Naive thymus-derived CD8-positive, alpha-beta T cell (primary cell): Measurements from ENCODE around the gene ARHGAP22. TPM values are rescaled to one million over a fixed set of nuclear protein-coding genes. Genes with fewer than 3 reads are reported as not detected.

Source experiments
- ATAC-seq, 2 donors: fragments of 150-1000 bp; cut with Tn5 transposase in 1 of 2; sonication (Bioruptor Pico), chemical (Tn5 transposase) in 1 of 2; 1 replicate in 1 of 2; 2 replicates in 1 of 2; pipeline ENCODE4 v1.10.0; 2021; ENCODE audit warnings: mild to moderate bottlenecking in 2 of 2, moderate library complexity in 2 of 2
- POLR2A ChIA-PET: fragments of 350-600 bp; sonication (Branson Sonifier 250); formaldehyde crosslinking; loops from one replicate; lab custom pipeline; 2021; ENCODE audit warnings: antibody characterized with exemption; lab: Charles Lee
- DNase-seq, 10 donors: peaks; one replicate each; pipeline versions ENCODE4 v3.0.0 to v3.0.0-alpha.2; 2020 to 2022
- H3K27ac Mint-ChIP-seq, 10 donors: one replicate each; pipeline ENCODE4 v1.8.0; 2020 to 2022; ENCODE audit warnings: mild to moderate bottlenecking in 10 of 10, mixed read lengths in 10 of 10, moderate library complexity in 4 of 10, inconsistent platforms in 1 of 10
- H3K27me3 Mint-ChIP-seq, 5 donors: one replicate each; pipeline ENCODE4 v1.8.0; 2021 to 2022; ENCODE audit warnings: mixed read lengths in 5 of 5
- H3K36me3 Mint-ChIP-seq, 3 donors: one replicate each; pipeline ENCODE4 v1.8.0; 2020 to 2022; ENCODE audit warnings: mixed read lengths in 3 of 3, mild to moderate bottlenecking in 2 of 3, inconsistent platforms in 1 of 3
- H3K4me1 Mint-ChIP-seq, 4 donors: one replicate each; pipeline ENCODE4 v1.8.0; 2021 to 2022; ENCODE audit warnings: mixed read lengths in 4 of 4
- H3K4me3 Mint-ChIP-seq, 10 donors: one replicate each; pipeline ENCODE4 v1.8.0; 2020 to 2022; ENCODE audit warnings: mild to moderate bottlenecking in 10 of 10, mixed read lengths in 10 of 10, moderate library complexity in 6 of 10, inconsistent platforms in 1 of 10
- H3K9me3 Mint-ChIP-seq, 9 donors: one replicate each; pipeline ENCODE4 v1.8.0; 2020 to 2022; ENCODE audit warnings: mixed read lengths in 9 of 9, mild to moderate bottlenecking in 3 of 9, inconsistent platforms in 1 of 9, moderate library complexity in 1 of 9
- polyA plus RNA-seq, 3 donors: library from polyadenylated mRNA; unstranded; fragments of 300-500 nt; fragmentation: Illumina TruSeq; gene quantifications; one replicate each; pipeline ENCODE4 v1.2.3, GENCODE V29; 2021
- total RNA-seq, 8 experiments: library from RNA in 2 of 8; stranded (reverse) in 2 of 8; gene quantifications; one replicate each; pipeline ENCODE4 v1.2.3 and lab custom pipeline; 2021 to 2026

ARHGAP22 gene
- total and polyA plus RNA-seq, 5 experiments from 2014 or later: 0.88 TPM; not detected in 4

DNA sequence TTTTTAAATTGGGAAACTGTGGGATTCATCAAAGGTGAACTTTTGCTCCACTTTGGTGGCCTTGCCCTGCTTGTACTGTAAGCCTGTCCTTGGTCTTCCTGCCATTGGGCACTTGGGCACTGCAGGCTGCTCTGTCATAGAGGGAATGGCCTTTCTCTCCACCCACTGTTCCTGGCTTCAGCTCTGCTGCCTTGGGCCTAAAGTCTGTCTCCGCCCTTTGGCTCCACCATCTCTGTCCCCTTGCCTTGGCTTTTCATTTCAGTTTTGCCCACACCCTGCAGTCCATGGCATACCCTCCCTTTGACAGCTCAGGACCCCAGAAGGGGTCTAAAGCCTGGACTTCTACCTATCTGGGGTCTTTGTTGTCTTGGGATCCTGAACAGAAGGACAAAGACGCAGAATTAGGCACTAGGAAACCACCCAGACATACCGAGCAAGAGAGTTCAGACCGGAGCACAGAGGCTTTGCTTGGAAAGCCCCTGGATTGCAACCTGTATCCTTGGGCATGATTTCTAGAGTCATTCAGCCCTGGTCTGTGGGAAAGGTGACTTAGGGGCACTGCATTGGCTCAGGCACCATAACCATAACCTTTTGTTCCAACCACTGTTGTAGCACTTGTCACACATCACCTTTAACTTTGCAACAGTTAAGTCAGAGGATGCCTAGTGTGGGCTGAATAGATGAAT, 5.2 kb upstream of the ARHGAP22 start:
- no peak overlapping the region for H3K27ac Mint-ChIP-seq
- H3K9me3 Mint-ChIP-seq: peaks cover 0 to 15% (median 5%) of the 10 kb centered on the region in 9 donors
- peaks cover 0 to 9% (median 0%) of the 10 kb centered on the region in 3 donors for H3K36me3 Mint-ChIP-seq
- POLR2A ChIA-PET: no interaction called here
- DNase-seq (no peak), ATAC-seq (no peak)
- peaks cover 4 to 20% (median 7%) of the 10 kb centered on the region in 4 donors for H3K4me1 Mint-ChIP-seq
- H3K4me3 Mint-ChIP-seq: no peak overlapping the region
- peaks cover 32 to 57% (median 35%) of the 10 kb centered on the region in 5 donors for H3K27me3 Mint-ChIP-seq

GRCh38 chr10:48609441-48609840, 4.6 kb upstream of the ARHGAP22 start:
- Mint-ChIP-seq H3K4me3 (no peak overlapping the region), H3K27me3 (peaks cover 32 to 58% (median 40%) of the 10 kb centered on the region in 5 donors), H3K9me3 (peaks cover 0 to 11% (median 3%) of the 10 kb centered on the region in 9 donors), H3K27ac (no peak overlapping the region), H3K4me1 (peaks cover 5 to 23% (median 9%) of the 10 kb centered on the region in 4 donors), H3K36me3 (peaks cover 0 to 6% (median 0%) of the 10 kb centered on the region in 3 donors)
- POLR2A ChIA-PET: no interaction called here
- ATAC-seq: no peak
- DNase-seq: no peak

DNA sequence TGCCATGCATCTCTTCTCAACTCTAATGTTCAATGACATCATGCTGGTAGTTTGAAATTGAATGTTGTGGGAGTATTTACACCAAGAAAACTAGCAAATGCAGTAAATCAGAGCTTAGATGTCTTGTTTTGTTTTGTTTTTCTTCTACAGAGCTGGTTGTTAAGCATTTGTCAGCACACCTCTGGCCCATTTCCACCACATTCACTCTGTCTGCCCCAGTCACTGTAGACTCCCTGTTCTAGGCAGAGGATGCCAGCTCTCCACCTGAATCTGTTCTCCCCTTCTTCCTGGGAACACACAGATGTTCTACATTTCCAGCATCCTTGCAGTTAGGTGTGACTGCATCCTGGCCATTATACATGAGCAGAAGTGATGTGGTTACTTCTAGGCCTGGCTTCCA, 4.1 kb upstream of the ARHGAP22 start:
- H3K27ac Mint-ChIP-seq: no peak overlapping the region
- POLR2A ChIA-PET: no interaction called here
- ATAC-seq (no peak), DNase-seq (no peak)
- H3K4me1 Mint-ChIP-seq: peaks cover 5 to 27% (median 9%) of the 10 kb centered on the region in 4 donors
- peaks cover 0 to 4% (median 0%) of the 10 kb centered on the region in 3 donors for H3K36me3 Mint-ChIP-seq
- H3K27me3 Mint-ChIP-seq: peaks cover 30 to 61% (median 44%) of the 10 kb centered on the region in 5 donors
- no peak overlapping the region for H3K4me3 Mint-ChIP-seq
- peaks cover 0 to 8% (median 2%) of the 10 kb centered on the region in 9 donors for H3K9me3 Mint-ChIP-seq

GRCh38 chr10:48608279-48608681, 3.4 kb upstream of the ARHGAP22 start:
- DNase-seq (peak in 5 of 10 donors; percentile 2 to 17 (median 11)), ATAC-seq (peak; percentile 40 to 47)
- POLR2A ChIA-PET: no interaction called here
- Mint-ChIP-seq H3K27ac (no peak overlapping the region), H3K4me3 (no peak overlapping the region), H3K36me3 (no peaks in the 10 kb centered on the region), H3K9me3 (peaks cover 0 to under 1% (median 0%) of the 10 kb centered on the region in 9 donors), H3K4me1 (peaks cover 5 to 27% (median 9%) of the 10 kb centered on the region in 4 donors), H3K27me3 (peaks cover 28 to 59% (median 48%) of the 10 kb centered on the region in 5 donors)

GRCh38 chr10:48607356-48608278, 2.7 kb upstream of the ARHGAP22 start:
- DNase-seq: no peak
- ATAC-seq: no peak
- H3K4me1 Mint-ChIP-seq: peaks cover 5 to 27% (median 9%) of the 10 kb centered on the region in 4 donors
- H3K27ac Mint-ChIP-seq: no peak overlapping the region
- H3K4me3 Mint-ChIP-seq: no peak overlapping the region
- H3K36me3 Mint-ChIP-seq: no peaks in the 10 kb centered on the region
- no peaks in the 10 kb centered on the region for H3K9me3 Mint-ChIP-seq
- peaks cover 23 to 56% (median 43%) of the 10 kb centered on the region in 5 donors for H3K27me3 Mint-ChIP-seq
- POLR2A ChIA-PET: no interaction called here

- Mint-ChIP-seq H3K4me3 (no peak overlapping the region), H3K27ac (no peak overlapping the region), H3K9me3 (no peaks in the 10 kb centered on the region), H3K27me3 (peaks cover 18 to 53% (median 36%) of the 10 kb centered on the region in 5 donors), H3K36me3 (no peaks in the 10 kb centered on the region), H3K4me1 (peaks cover 5 to 27% (median 9%) of the 10 kb centered on the region in 4 donors)
- no peak for DNase-seq
- no peak for ATAC-seq
- POLR2A ChIA-PET: no interaction called here
Observed at GRCh38 chr10:48606530-48607355, 1.9 kb upstream of the ARHGAP22 start.

- H3K4me3 Mint-ChIP-seq: peak overlapping the region in 3 of 10 donors; percentile 54 to 62 (median 61)
- peaks cover 16 to 51% (median 36%) of the 10 kb centered on the region in 5 donors for H3K27me3 Mint-ChIP-seq
- POLR2A ChIA-PET: no interaction called here
- H3K4me1 Mint-ChIP-seq: peaks cover 5 to 27% (median 9%) of the 10 kb centered on the region in 4 donors
- ATAC-seq (no peak), DNase-seq (no peak)
- H3K36me3 Mint-ChIP-seq: no peaks in the 10 kb centered on the region
- H3K9me3 Mint-ChIP-seq: no peaks in the 10 kb centered on the region
- H3K27ac Mint-ChIP-seq: peak overlapping the region in 1 of 10 donors; percentile 50
Observed at GRCh38 chr10:48605786-48606529, 1.1 kb upstream of the ARHGAP22 start.

GRCh38 chr10:48604039-48604990, 558 bp downstream of the ARHGAP22 start:
- no peak for DNase-seq
- H3K9me3 Mint-ChIP-seq: no peaks in the 10 kb centered on the region
- POLR2A ChIA-PET: no interaction called here
- H3K27me3 Mint-ChIP-seq: peaks cover 16 to 51% (median 27%) of the 10 kb centered on the region in 5 donors
- no peak overlapping the region for H3K27ac Mint-ChIP-seq
- no peaks in the 10 kb centered on the region for H3K36me3 Mint-ChIP-seq
- peaks cover 5 to 27% (median 9%) of the 10 kb centered on the region in 4 donors for H3K4me1 Mint-ChIP-seq
- H3K4me3 Mint-ChIP-seq: peak overlapping the region in 4 of 10 donors; percentile 41 to 60 (median 53)
- no peak for ATAC-seq

- no peaks in the 10 kb centered on the region for H3K9me3 Mint-ChIP-seq
- H3K27ac Mint-ChIP-seq: no peak overlapping the region
- POLR2A ChIA-PET: no interaction called here
- H3K4me1 Mint-ChIP-seq: peaks cover 5 to 27% (median 9%) of the 10 kb centered on the region in 4 donors
- DNase-seq: no peak
- H3K27me3 Mint-ChIP-seq: peaks cover 16 to 51% (median 27%) of the 10 kb centered on the region in 5 donors
- ATAC-seq: no peak
- no peak overlapping the region for H3K4me3 Mint-ChIP-seq
- H3K36me3 Mint-ChIP-seq: no peaks in the 10 kb centered on the region
Observed at GRCh38 chr10:48603421-48604038, 1.3 kb downstream of the ARHGAP22 start.

DNA sequence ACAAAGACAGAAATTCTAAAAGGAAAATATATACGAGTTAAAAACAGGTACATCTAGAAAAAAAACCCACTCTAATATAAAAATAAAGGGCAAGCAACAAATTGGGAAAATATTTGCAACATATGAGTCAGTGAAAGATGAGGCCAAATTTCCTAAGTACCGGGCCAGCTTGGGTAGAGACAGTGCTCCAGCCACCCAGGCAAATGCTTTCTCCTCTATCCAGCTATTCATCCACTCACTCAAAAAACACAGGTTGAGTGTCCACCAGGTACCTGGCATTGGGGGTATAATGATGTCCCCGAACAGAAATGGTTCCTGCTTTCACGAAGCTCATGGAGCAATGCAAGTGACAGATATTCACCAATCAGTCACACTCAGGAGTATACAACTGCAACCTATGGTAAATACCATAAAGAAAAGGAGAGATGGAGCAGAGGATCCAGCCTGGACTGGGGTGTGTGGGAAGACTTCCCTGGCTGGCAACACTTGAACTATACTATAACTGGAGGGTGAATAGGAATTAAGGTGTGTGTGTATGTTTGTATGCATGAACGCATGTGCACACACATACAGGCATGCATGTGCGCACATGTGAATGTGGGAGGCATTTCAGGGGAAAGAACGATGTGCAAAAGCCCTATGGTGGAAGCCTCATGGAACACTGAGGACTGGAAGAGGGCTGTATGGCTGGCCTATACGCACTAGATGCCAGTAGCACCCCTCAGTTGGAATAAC, 2.3 kb downstream of the ARHGAP22 start:
- no peak for ATAC-seq
- H3K4me1 Mint-ChIP-seq: peaks cover 5 to 23% (median 9%) of the 10 kb centered on the region in 4 donors
- POLR2A ChIA-PET: no interaction called here
- no peaks in the 10 kb centered on the region for H3K9me3 Mint-ChIP-seq
- H3K36me3 Mint-ChIP-seq: no peaks in the 10 kb centered on the region
- DNase-seq: no peak
- H3K27me3 Mint-ChIP-seq: peaks cover 16 to 50% (median 27%) of the 10 kb centered on the region in 5 donors
- H3K4me3 Mint-ChIP-seq: no peak overlapping the region
- no peak overlapping the region for H3K27ac Mint-ChIP-seq
